AG09319 (cell line): ENCODE data around the gene CSNK2A1.
"Not testable (repeated sequence)": the region's sequence is repeated elsewhere in the genome, so short reads cannot be mapped to it uniquely, and the experiment has no call there.

Source experiments
- DNase-seq: peaks from one replicate; pipeline ENCODE4 v3.0.0-alpha.2; 2010; ENCODE audit warnings: low read depth; ENCODE audit errors: extremely low read depth
- TF ChIP-seq, protein P1 (sequence below): IDR thresholded peaks from 2 replicates; pipeline ENCODE4 v1.5.1; 2011; ENCODE audit warnings: low read depth, mild to moderate bottlenecking, inconsistent platforms, low read length, moderate library complexity

CSNK2A1 gene

DNA sequence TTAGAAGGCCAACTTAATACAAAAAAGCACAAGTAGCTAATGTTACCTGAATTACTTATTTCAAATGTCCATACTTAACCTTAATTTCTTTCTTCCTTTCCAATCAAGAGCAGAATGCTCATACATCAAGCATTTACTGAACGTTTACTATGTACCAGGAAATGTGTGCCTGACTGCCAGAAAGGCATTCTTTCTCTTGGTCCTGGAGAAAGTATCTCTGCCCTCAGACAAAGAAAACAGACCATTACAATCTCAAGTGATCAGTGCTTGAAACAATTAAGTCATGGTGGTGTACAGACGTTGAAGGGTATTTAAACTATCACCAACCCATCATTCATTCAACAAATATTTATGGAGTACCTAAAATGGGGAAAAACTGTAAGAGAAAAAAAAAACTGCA is 26.4 kb downstream of the CSNK2A1 start:
- DNase-seq = no peak
- TF ChIP-seq, protein P1, sequence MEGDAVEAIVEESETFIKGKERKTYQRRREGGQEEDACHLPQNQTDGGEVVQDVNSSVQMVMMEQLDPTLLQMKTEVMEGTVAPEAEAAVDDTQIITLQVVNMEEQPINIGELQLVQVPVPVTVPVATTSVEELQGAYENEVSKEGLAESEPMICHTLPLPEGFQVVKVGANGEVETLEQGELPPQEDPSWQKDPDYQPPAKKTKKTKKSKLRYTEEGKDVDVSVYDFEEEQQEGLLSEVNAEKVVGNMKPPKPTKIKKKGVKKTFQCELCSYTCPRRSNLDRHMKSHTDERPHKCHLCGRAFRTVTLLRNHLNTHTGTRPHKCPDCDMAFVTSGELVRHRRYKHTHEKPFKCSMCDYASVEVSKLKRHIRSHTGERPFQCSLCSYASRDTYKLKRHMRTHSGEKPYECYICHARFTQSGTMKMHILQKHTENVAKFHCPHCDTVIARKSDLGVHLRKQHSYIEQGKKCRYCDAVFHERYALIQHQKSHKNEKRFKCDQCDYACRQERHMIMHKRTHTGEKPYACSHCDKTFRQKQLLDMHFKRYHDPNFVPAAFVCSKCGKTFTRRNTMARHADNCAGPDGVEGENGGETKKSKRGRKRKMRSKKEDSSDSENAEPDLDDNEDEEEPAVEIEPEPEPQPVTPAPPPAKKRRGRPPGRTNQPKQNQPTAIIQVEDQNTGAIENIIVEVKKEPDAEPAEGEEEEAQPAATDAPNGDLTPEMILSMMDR = no peak

DNA sequence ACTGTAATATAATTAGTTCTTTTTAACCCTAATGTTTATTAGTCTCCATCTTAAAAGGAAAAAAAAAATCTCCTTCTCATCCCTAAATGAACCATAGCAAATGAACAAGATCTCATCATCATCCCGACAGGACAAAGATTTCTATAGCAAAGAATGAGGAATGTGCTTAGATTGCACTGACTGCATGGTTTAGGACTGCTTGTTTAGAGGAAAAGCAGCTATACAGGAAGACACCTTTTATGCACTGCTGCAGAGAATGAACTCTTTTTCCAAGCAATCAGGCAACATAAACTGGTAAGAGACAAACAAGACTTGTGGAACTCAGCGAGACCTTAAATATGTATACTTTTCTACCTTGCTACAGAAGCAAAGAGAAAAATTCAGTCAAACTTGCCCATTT is 26.8 kb downstream of the CSNK2A1 start:
- no peak for DNase-seq
- TF ChIP-seq, protein P1 = no peak

DNA sequence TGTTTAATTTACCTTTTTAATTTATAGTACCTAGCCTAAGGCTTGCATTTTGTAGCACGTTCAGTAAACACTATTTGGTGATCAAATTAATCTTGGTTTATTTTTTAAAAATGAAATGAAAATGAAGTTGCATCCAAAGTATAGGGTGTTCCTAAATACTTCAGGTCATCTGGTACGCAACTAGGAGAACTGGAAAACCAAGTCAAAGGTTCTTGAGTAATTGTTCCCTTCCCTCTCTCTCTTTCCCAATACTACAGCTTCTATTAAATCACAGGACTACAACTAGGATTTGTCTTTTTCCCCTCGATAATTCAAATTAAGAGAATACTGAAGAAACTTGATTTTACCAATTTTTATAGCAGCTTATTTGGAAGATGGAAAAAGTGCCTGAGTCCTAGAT is 27.9 kb downstream of the CSNK2A1 start:
- DNase-seq = no peak

DNA sequence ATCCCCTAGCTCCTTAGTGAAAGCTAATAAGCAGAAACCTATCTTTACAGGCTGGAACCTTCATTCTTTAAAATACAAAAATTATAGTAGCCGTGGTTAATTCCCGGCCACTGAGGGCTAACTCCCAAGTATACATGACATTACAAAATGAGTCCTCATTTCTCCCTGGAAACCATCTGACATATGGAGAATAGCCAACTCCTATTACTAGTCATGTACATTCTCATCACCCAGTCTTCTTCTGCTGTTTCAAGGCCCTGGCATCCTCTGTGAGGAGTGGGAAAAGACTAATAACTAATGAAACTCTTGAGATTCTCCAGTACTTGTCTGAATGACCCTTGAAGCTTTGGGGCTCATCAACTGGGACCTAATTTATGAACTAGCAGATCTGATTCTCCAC is 30.2 kb downstream of the CSNK2A1 start:
- TF ChIP-seq, protein P1 = no peak
- no peak for DNase-seq

More for the DNA sequence above, 27.9 kb downstream of the CSNK2A1 start:
- TF ChIP-seq, protein P1 = no peak

DNA sequence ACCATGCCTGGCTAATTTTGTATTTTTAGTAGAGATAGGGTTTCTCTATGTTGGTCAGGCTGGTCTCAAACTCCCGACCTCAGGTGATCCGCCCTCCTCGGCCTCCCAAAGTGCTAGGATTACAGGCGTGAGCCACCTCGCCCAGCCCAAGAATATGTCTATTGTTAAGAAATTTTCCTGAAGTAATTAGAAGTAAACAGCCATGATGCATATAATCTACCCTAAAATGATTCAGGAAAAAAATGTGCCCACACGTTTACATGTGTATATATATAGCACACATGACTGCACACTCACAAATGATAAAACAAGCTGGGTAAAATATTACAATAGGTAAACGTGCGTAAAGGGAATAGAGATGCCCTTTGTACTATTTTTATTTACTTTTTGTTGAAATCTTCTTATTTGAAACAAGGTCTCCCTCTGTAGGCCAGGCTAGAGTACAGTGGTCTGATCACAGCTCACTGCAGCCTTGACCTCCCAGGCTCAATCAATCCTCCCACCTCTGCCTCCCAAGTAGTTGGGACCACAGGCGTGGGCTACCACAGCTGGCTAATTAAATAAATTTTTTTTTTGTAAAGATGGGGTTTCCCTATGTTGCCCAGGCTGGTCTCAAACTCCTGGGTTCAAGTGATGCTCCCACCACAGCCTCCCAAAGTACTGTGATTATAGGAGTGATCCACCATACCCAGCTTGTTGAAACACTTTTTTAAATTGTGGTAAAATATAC is 33.1 kb downstream of the CSNK2A1 start:
- not testable (repeated sequence) for DNase-seq

DNA sequence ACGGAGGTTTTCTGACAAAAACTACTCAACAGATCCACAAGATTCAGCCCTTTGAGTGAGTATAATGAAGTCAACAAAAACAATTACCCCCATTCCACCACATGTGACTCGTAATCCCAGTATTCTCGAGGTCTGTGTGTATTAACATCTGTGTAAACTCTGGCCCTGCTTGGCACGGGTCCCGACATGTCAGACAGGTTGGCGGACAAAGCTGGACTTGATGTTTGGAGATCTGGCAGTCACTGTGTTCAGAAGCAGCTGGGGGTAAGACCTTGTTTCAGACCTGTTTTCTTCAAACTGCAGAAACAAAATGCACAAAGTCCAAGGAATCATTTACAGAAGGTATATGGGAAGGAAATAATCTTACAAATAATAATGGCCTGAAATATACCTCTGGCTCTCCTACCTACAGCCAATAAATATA is 35.2 kb downstream of the CSNK2A1 start:
- not testable (repeated sequence) for DNase-seq

DNA sequence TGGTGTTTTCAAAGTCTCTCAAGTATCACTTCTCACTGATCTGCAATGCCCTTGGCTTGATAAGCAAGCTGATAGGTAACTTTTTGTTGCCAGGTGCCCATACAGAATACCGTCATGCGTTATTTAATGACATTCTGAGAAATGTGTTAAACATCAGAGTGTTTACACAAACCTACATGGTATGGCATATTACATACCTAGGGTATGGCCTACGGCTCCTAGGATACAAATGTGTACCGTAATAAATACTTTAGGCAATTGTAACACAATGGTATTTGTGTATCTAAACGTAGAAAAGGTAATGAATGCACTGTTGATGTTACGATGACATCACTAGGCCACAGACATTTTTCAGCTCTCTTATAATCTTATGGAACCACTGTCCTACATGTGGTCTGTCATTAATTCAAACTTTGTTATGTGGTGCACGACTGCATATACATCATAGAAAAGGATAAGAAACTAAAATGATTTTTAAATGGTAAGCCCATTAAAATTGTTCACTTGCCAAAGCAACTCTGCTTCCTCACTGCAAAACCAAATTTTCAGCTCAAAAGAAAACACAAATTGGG is 35.7 kb downstream of the CSNK2A1 start:
- TF ChIP-seq, protein P1 = no peak
- DNase-seq = no peak

DNA sequence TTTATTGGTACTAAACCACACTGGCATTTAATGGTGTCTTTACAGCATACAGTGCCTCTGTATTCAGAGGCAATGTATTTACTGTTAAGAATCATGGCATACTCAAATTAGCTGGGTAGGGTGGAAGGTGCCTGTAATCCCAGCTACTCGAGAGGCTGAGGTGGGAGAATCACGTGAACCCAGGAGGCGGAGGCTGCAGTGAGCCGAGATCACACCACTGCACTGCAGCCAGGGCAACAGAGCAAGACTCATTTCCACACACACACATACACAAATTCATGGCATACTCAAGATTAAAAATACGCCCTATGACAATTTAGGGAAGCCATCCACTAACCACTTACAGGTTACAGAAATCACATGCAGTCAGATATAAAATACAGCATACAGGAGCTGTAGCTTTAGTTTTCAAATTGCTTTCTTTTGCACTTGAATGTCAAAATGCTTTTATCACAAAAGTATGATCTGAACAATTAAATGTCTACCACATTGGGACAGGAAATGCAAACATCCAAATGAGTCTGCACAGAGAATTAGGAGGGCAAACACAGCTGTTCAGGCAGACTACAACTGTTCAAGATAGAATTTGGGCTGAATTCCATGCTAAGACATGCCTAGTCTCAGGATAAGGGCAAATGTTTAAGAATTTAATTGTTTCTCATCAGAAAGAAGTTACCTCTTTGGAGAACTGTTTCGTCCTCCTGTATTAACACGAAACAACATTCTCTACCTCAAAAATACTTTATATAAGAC is 36.4 kb downstream of the CSNK2A1 start:
- no peak for DNase-seq
- TF ChIP-seq, protein P1 = no peak
